Bladder microvascular endothelial cell (primary cell): Measurements from ENCODE around the gene PEX7. TPM values are rescaled to one million over a fixed set of nuclear protein-coding genes. Genes with fewer than 3 reads are reported as not detected.

Experiments used
- total RNA-seq: library from RNA; depleted of rRNA; stranded (reverse); fragments of >200 nt; gene quantifications from 2 replicates; pipeline ENCODE4 v1.2.3, GENCODE V29; 2014

The PEX7 gene, protein sequence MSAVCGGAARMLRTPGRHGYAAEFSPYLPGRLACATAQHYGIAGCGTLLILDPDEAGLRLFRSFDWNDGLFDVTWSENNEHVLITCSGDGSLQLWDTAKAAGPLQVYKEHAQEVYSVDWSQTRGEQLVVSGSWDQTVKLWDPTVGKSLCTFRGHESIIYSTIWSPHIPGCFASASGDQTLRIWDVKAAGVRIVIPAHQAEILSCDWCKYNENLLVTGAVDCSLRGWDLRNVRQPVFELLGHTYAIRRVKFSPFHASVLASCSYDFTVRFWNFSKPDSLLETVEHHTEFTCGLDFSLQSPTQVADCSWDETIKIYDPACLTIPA
- 2.3 and 3.5 TPM in 2 replicates for total RNA-seq

DNA sequence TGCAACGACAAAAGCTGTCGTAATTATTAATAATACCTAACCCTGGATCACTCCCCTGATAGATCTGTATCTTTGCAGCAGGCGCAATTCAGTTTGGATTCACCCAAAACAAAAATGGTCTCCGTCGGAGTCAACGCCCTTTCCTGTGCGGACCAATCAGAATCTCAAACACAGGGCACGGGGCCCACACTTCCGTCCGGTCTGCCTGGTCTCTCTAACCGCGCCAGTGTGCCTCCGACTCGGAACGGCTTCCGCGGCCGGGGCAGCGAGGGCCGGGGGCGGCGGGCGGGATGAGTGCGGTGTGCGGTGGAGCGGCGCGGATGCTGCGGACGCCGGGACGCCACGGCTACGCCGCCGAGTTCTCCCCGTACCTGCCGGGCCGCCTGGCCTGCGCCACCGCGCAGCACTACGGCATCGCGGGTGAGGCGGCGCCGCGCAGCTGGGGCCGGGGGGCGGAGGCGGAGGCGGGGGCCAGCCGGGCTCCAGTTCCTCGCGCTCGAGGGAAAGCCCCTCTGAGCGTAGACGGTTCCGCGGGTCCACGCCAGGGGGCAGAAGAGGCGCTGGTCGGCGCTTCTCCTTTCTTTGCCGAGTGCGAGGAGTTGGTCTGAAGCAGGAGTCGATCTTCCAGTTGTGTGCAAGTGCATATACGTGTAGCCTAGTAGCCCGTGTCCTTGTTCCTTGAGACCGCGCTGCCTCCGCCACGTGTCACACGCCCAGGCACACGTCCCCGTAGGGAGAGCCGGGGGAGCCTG lies at the start of gene PEX7:
TSS of gene PEX7 (plus strand) at position 217 of the 752 bp plus-strand sequence. CDS start at position 291, 74 bp downstream.

DNA sequence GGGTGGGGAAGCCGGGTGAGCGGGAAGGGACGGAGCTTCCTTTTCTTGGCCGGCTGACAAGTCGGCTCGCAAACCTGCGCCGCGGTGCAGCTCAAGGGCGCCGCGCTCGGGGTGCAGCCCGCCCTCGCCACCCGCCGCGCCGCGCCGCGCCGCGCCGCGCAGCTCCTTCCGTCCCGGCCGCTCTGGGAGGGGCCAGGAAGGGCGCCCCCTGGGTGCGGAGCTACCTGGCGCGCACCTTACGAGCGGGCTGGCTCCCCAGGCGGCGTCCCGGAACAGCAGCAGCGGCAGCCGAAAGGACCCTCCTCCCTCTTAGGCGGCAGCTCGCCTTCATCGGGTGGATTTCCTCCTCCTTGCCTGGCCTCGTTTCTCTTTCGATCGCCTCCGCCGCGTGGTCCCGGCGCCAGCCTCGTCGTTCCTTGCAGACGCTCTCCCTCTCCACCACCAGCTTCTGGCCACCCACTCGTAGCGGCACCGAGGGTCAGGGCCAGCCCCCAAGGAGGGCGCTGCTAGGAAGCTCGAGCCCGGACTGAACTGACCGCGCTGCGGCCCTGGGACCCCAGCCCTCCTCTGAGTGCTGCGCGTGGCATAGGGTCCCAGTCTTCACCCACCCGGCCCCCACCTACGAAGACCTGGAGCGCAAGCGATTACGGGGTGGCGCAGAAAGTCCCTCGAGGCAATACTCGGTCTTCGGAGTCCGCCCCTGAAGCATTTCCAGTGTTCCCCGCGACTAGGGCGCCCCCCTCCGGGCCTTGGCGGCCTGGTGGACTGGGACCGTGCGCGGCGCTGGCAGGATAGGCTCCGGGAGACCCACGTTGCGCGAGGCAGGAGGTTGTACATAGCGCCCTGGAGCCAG lies 29.8 kb upstream of the PEX7 start, which contains the start of gene MAP3K5:
TSS of gene MAP3K5 (minus strand) at position 68 of the 853 bp plus-strand sequence. CDS start 320 bp downstream, outside the sequence.

GRCh38 chr6:136921936-136922684 lies 99.7 kb downstream of the PEX7 start, which contains the start of gene SLC35D3:
Gene SLC35D3, plus strand, starts transcription at chr6:136922301. Its CDS starts 128 bp downstream, at chr6:136922429.

Other genes with a start within 250 kb of the PEX7 start
- gene MAP3K5, start 30.1 kb upstream of the PEX7 start, total RNA-seq, result 2.9 and 3.5 TPM in 2 replicates
- not detected in 2 replicates for gene SLC35D3, start 99.7 kb downstream of the PEX7 start, total RNA-seq
- gene IL20RA, start 222.4 kb downstream of the PEX7 start, total RNA-seq, result 1.0 TPM in 1 of 2 replicates, not detected in the other